HCT116 (cell line): ENCODE measurements around the gene ZFAND6. TPM values are rescaled to one million over a fixed set of nuclear protein-coding genes. Genes with fewer than 3 reads are reported as not detected.

Source experiments
- ATAC-seq: fragments of 200-7000 bp; cut with Tn5 transposase; 2 replicates; pipeline ENCODE4 v1.9.1; 2020; ENCODE audit warnings: mild to moderate bottlenecking, moderate library complexity
- BruUV-seq: library from RNA; stranded (reverse); fragments of 400-500 nt; replicated peaks from 2 replicates; lab custom pipeline; 2021; lab: Mats Ljungman, UMichigan
- CTCF ChIA-PET: fragments of 300-600 bp; sonication (Branson Sonifier 250); formaldehyde crosslinking; loops from one replicate; lab custom pipeline; 2021; ENCODE audit warnings: antibody characterized with exemption; lab: Charles Lee
- POLR2A ChIA-PET: fragments of 300-600, 350-600 bp; sonication (Branson Sonifier 250); formaldehyde crosslinking; loops from one replicate; lab custom pipeline; 2021; ENCODE audit warnings: antibody characterized with exemption; lab: Charles Lee
- RAD21 ChIA-PET, 2 experiments: fragments of 300-600 bp; sonication (Branson Sonifier 250); formaldehyde crosslinking; loops; one replicate each; lab custom pipeline; 2023; ENCODE audit warnings: low total read pairs in 2 of 2; ENCODE audit not compliant: uncharacterized antibody in 2 of 2, unreplicated experiment in 2 of 2, low non-redundant PET in 1 of 2; lab: Charles Lee
- DNase-seq: peaks from one replicate; pipeline ENCODE4 v3.0.0-alpha.2; 2010; ENCODE audit warnings: low read depth, low spot score
- H2AFZ ChIP-seq: fragments of 200-600 bp; shearing (Covaris generic), sonication (generic); 2 replicates; pipeline ENCODE4 v1.6.1; 2017; ENCODE audit warnings: low read depth, mixed run types, mixed read lengths, antibody characterized with exemption, low read length; ENCODE audit not compliant: poor library complexity, severe bottlenecking
- H3K27ac ChIP-seq: 2 replicates; pipeline ENCODE4 v1.5.1; 2012; ENCODE audit warnings: low read depth, low read length
- H3K27me3 ChIP-seq: fragments of 200-600 bp; sonication (generic); 2 replicates; pipeline ENCODE4 v1.6.1; 2016; ENCODE audit warnings: mixed run types, low read length, mixed read lengths; ENCODE audit not compliant: insufficient read depth
- H3K36me3 ChIP-seq, 2 experiments: fragments of 200-500 bp in 1 of 2; fragments of 200-600 bp in 1 of 2; sonication (Bioruptor generic) in 1 of 2; sonication (generic) in 1 of 2; 2 replicates each; pipeline versions ENCODE4 v1.5.1 to v1.6.1; 2014 to 2016; ENCODE audit warnings: low read length in 2 of 2, inconsistent platforms in 1 of 2, mixed read lengths in 1 of 2, mixed run types in 1 of 2; ENCODE audit not compliant: insufficient read depth in 2 of 2, control insufficient read depth in 1 of 2
- H3K4me1 ChIP-seq, 2 experiments: fragments of 200-600 bp in 1 of 2; sonication (generic) in 1 of 2; 2 replicates each; pipeline versions ENCODE4 v1.5.1 to v1.6.1; 2012 to 2017; ENCODE audit warnings: low read length in 2 of 2, inconsistent platforms in 1 of 2, mild to moderate bottlenecking in 1 of 2, mixed read lengths in 1 of 2, mixed run types in 1 of 2, moderate library complexity in 1 of 2; ENCODE audit not compliant: insufficient read depth in 2 of 2, control insufficient read depth in 1 of 2
- H3K4me2 ChIP-seq: fragments of 200-600 bp; sonication (generic); 2 replicates; pipeline ENCODE4 v1.6.1; 2017; ENCODE audit warnings: mixed run types, low read length, mixed read lengths
- H3K4me3 ChIP-seq, 2 experiments: fragments of 200-600 bp in 1 of 2; sonication (generic) in 1 of 2; replicated peaks in 1 of 2; 2 replicates each; pipeline ENCODE4 v1.5.1; 2011 to 2016; ENCODE audit warnings: low read length in 2 of 2, control low read depth in 1 of 2, low read depth in 1 of 2, mild to moderate bottlenecking in 1 of 2, mixed read lengths in 1 of 2, mixed run types in 1 of 2
- H3K79me2 ChIP-seq: fragments of 200-600 bp; sonication (generic); 2 replicates; pipeline ENCODE4 v1.6.1; 2017; ENCODE audit warnings: mild to moderate bottlenecking, mixed run types, low read length, moderate library complexity, mixed read lengths; ENCODE audit not compliant: insufficient read depth
- H3K9ac ChIP-seq: fragments of 200-600 bp; sonication (generic); 2 replicates; pipeline ENCODE4 v1.6.1; 2016; ENCODE audit warnings: low read length, mixed read lengths
- H3K9me2 ChIP-seq: fragments of 200-600 bp; sonication (generic), shearing (Covaris generic); 2 replicates; pipeline ENCODE4 v1.6.1; 2017; ENCODE audit warnings: mixed run types, mild to moderate bottlenecking, moderate library complexity; ENCODE audit not compliant: insufficient read depth
- H3K9me3 ChIP-seq, 2 experiments: fragments of 200-500 bp in 1 of 2; fragments of 200-600 bp in 1 of 2; sonication (Bioruptor generic) in 1 of 2; sonication (generic) in 1 of 2; 2 replicates each; pipeline ENCODE4 v1.6.1; 2014 to 2017; ENCODE audit warnings: low read length in 2 of 2, mixed read lengths in 2 of 2, inconsistent platforms in 1 of 2, low read depth in 1 of 2, mild to moderate bottlenecking in 1 of 2, mixed run types in 1 of 2, moderate library complexity in 1 of 2; ENCODE audit not compliant: control insufficient read depth in 1 of 2, insufficient read depth in 1 of 2
- H4K20me1 ChIP-seq: fragments of 200-600 bp; sonication (generic), shearing (Covaris generic); 2 replicates; pipeline ENCODE4 v1.6.1; 2017; ENCODE audit warnings: mixed run types, mild to moderate bottlenecking, moderate library complexity; ENCODE audit not compliant: insufficient read depth
- CBX3 ChIP-seq: IDR thresholded peaks from 2 replicates; pipeline ENCODE4 v1.6.1; 2012; ENCODE audit warnings: low read depth
- CEBPB ChIP-seq: IDR thresholded peaks from 2 replicates; pipeline ENCODE4 v1.6.1; 2012; ENCODE audit warnings: low read depth
- EGR1 ChIP-seq: IDR thresholded peaks from 2 replicates; pipeline ENCODE4 v1.6.1; 2012; ENCODE audit warnings: low read depth
- ELF1 ChIP-seq: IDR thresholded peaks from 2 replicates; pipeline ENCODE4 v1.6.1; 2012; ENCODE audit warnings: low read depth, borderline replicate concordance
- EZH2 ChIP-seq: fragments of 200-600 bp; sonication (generic); IDR thresholded peaks from 2 replicates; pipeline ENCODE4 v1.6.1; 2017; ENCODE audit warnings: antibody characterized with exemption, mixed run types
- FOSL1 ChIP-seq: IDR thresholded peaks from 2 replicates; pipeline ENCODE4 v1.6.1; 2012; ENCODE audit warnings: low read depth
- JUND ChIP-seq: IDR thresholded peaks from 2 replicates; pipeline ENCODE4 v1.6.1; 2012
- POLR2AphosphoS5 ChIP-seq: IDR thresholded peaks from 2 replicates; pipeline ENCODE4 v1.6.1; 2011; ENCODE audit warnings: mild to moderate bottlenecking, low read depth, low read length, moderate library complexity
- SIN3A ChIP-seq: IDR thresholded peaks from 2 replicates; pipeline ENCODE4 v1.6.1; 2012; ENCODE audit warnings: low read depth
- SP1 ChIP-seq: IDR thresholded peaks from 2 replicates; pipeline ENCODE4 v1.6.1; 2012; ENCODE audit warnings: low read depth
- SRF ChIP-seq: IDR thresholded peaks from 2 replicates; pipeline ENCODE4 v1.6.1; 2012; ENCODE audit warnings: low read depth
- YY1 ChIP-seq: IDR thresholded peaks from 2 replicates; pipeline ENCODE4 v1.6.1; 2011; ENCODE audit warnings: low read length, low read depth, moderate library complexity, mild to moderate bottlenecking; ENCODE audit not compliant: insufficient replicate concordance; ENCODE audit errors: extremely low read depth
- ZBTB33 ChIP-seq: IDR thresholded peaks from 2 replicates; pipeline ENCODE4 v1.6.1; 2011; ENCODE audit warnings: mild to moderate bottlenecking, low read length, moderate library complexity; ENCODE audit not compliant: insufficient replicate concordance; ENCODE audit errors: extremely low read depth
- ZNF274 ChIP-seq: fragments of 200-500 bp; sonication (Bioruptor generic); IDR thresholded peaks from 2 replicates; pipeline ENCODE4 v1.6.1; 2014; ENCODE audit warnings: mild to moderate bottlenecking, low read depth, low read length, inconsistent platforms
- intact Hi-C: fragments of 100-400 bp; cut with micrococcal nuclease; formaldehyde crosslinking; loops from 2 replicates; pipeline ENCODE4 v1.10.0; 2022
- total RNA-seq: library from RNA; stranded (reverse); gene quantifications from one replicate; pipeline ENCODE4 v1.2.1, GENCODE V29; 2021; ENCODE audit not compliant: unreplicated experiment
- TF ChIP-seq, protein P1 (sequence below): IDR thresholded peaks from 2 replicates; pipeline ENCODE4 v1.6.1; 2012
- TF ChIP-seq, protein P2 (sequence below): IDR thresholded peaks from 2 replicates; pipeline ENCODE4 v1.6.1; 2012; ENCODE audit warnings: low read depth

ZFAND6 gene
- total RNA-seq, 1 experiment from 2014 or later = 51.3 TPM

- Histone ChIP-seq H3K4me1 (peaks cover 0 to 10% of the 10 kb centered on the region in 2 experiments; a peak in 2 of 4 replicates), H3K9ac (no peak overlapping the region), H3K4me2 (no peak overlapping the region), H3K9me2 (no peaks in the 10 kb centered on the region), H3K9me3 (no peaks in the 10 kb centered on the region), H3K36me3 (no peaks in the 10 kb centered on the region), H3K79me2 (no peaks in the 10 kb centered on the region), H3K27me3 (no peaks in the 10 kb centered on the region), H2AFZ (no peak overlapping the region), H3K4me3 (no peak overlapping the region), H3K27ac (no peak overlapping the region), H4K20me1 (no peaks in the 10 kb centered on the region)
- BruUV-seq = no TSS peak
- ChIA-PET POLR2A (no interaction called here), CTCF (interaction anchor here (0.6 kb wide), 1 partner anchor 176 kb away, joined by 5 read pairs; no protein-coding TSS in a partner anchor), RAD21 (no interaction called here)
- ATAC-seq (no peak), DNase-seq (no peak)
- intact Hi-C loops = loop anchor here (10.0 kb wide), 3 partner anchors 282 to 582 kb away; partner anchors contain the start of gene MTHFS
- TF ChIP-seq, protein P1, sequence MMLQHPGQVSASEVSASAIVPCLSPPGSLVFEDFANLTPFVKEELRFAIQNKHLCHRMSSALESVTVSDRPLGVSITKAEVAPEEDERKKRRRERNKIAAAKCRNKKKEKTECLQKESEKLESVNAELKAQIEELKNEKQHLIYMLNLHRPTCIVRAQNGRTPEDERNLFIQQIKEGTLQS = no peak
- TF ChIP-seq YY1 (no peak), ZBTB33 (no peak), EZH2 (no peak), POLR2AphosphoS5 (no peak), SRF (no peak), ZNF274 (no peak), SP1 (no peak), JUND (no peak), SIN3A (no peak), EGR1 (no peak), ELF1 (no peak), CBX3 (no peak), FOSL1 (no peak), CEBPB (no peak)
- TF ChIP-seq, protein P2, sequence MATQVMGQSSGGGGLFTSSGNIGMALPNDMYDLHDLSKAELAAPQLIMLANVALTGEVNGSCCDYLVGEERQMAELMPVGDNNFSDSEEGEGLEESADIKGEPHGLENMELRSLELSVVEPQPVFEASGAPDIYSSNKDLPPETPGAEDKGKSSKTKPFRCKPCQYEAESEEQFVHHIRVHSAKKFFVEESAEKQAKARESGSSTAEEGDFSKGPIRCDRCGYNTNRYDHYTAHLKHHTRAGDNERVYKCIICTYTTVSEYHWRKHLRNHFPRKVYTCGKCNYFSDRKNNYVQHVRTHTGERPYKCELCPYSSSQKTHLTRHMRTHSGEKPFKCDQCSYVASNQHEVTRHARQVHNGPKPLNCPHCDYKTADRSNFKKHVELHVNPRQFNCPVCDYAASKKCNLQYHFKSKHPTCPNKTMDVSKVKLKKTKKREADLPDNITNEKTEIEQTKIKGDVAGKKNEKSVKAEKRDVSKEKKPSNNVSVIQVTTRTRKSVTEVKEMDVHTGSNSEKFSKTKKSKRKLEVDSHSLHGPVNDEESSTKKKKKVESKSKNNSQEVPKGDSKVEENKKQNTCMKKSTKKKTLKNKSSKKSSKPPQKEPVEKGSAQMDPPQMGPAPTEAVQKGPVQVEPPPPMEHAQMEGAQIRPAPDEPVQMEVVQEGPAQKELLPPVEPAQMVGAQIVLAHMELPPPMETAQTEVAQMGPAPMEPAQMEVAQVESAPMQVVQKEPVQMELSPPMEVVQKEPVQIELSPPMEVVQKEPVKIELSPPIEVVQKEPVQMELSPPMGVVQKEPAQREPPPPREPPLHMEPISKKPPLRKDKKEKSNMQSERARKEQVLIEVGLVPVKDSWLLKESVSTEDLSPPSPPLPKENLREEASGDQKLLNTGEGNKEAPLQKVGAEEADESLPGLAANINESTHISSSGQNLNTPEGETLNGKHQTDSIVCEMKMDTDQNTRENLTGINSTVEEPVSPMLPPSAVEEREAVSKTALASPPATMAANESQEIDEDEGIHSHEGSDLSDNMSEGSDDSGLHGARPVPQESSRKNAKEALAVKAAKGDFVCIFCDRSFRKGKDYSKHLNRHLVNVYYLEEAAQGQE = no peak
These were observed 117.7 kb downstream of the ZFAND6 start for GRCh38 chr15:80177156-80177555.
